RWPE2 (cell line): ENCODE measurements around the gene CHAC1.

Experiments used
- ATAC-seq: fragments of 200-7000 bp; cut with Tn5 transposase; 3 replicates; pipeline ENCODE4 v1.9.1; 2021; ENCODE audit warnings: low read depth
- DNase-seq: peaks from one replicate; pipeline ENCODE4 v3.0.0-alpha.2; 2020; ENCODE audit warnings: low spot score
- H3K27ac ChIP-seq: fragments of 450-650 bp; 2 replicates; pipeline ENCODE4 v1.5.1; 2017; ENCODE audit warnings: mild to moderate bottlenecking; ENCODE audit not compliant: poor library complexity, severe bottlenecking
- H3K27me3 ChIP-seq: fragments of 250-450 bp; sonication (Bioruptor Pico); 2 replicates; pipeline ENCODE4 v1.5.1; 2021; ENCODE audit warnings: mild to moderate bottlenecking, moderate library complexity; ENCODE audit not compliant: insufficient read depth, poor library complexity, severe bottlenecking
- H3K36me3 ChIP-seq: fragments of 250-450 bp; sonication (Bioruptor Pico); 2 replicates; pipeline ENCODE4 v1.5.1; 2020; ENCODE audit warnings: low read depth, mild to moderate bottlenecking, moderate library complexity
- H3K4me1 ChIP-seq: fragments of 250-450 bp; sonication (Bioruptor Pico); 2 replicates; pipeline ENCODE4 v1.5.1; 2021; ENCODE audit warnings: mild to moderate bottlenecking, moderate library complexity; ENCODE audit not compliant: insufficient read depth, poor library complexity, severe bottlenecking
- H3K4me3 ChIP-seq: fragments of 250-450 bp; sonication (Bioruptor Pico); 2 replicates; pipeline ENCODE4 v1.5.1; 2021; ENCODE audit warnings: mild to moderate bottlenecking, moderate library complexity; ENCODE audit not compliant: severe bottlenecking
- H3K9me3 ChIP-seq: fragments of 250-450 bp; sonication (Bioruptor Pico); 2 replicates; pipeline ENCODE4 v1.5.1; 2021; ENCODE audit warnings: mild to moderate bottlenecking, moderate library complexity; ENCODE audit not compliant: severe bottlenecking
- CTCF ChIP-seq: fragments of 450-650 bp; IDR thresholded peaks from one replicate; pipeline ENCODE4 v1.5.1; 2017; ENCODE audit warnings: mild to moderate bottlenecking, moderate library complexity; ENCODE audit not compliant: poor library complexity, severe bottlenecking

Gene CHAC1, protein sequence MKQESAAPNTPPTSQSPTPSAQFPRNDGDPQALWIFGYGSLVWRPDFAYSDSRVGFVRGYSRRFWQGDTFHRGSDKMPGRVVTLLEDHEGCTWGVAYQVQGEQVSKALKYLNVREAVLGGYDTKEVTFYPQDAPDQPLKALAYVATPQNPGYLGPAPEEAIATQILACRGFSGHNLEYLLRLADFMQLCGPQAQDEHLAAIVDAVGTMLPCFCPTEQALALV

GRCh38 chr15:40952901-40953712 is at the start of gene CHAC1:
Gene CHAC1 (plus strand): TSS chr15:40953471. CDS start chr15:40953584, 113 bp downstream.
- peak within 1 kb of the TSS; percentile 75 for H3K4me3 ChIP-seq
- peak within 1 kb of the TSS; percentile 28 for H3K27ac ChIP-seq
- DNase-seq (peak; percentile 100), ATAC-seq (peak; percentile 86)
- H3K4me1 ChIP-seq = peaks cover 10% of the 10 kb centered on the region
- no peaks in the 10 kb centered on the region for H3K27me3 ChIP-seq
- no peak for TF ChIP-seq CTCF
- H3K36me3 ChIP-seq = peaks cover 33% of the 10 kb centered on the region
- no peaks in the 10 kb centered on the region for H3K9me3 ChIP-seq

GRCh38 chr15:40904552-40905201 is 48.6 kb upstream of the CHAC1 start:
- ATAC-seq (no peak), DNase-seq (no peak)
- H3K4me3 ChIP-seq = no peak overlapping the region
- peaks cover 28% of the 10 kb centered on the region for H3K36me3 ChIP-seq
- H3K27me3 ChIP-seq = no peaks in the 10 kb centered on the region
- peaks cover 14% of the 10 kb centered on the region for H3K4me1 ChIP-seq
- H3K27ac ChIP-seq = peak overlapping the region; percentile 86
- H3K9me3 ChIP-seq = no peaks in the 10 kb centered on the region
- TF ChIP-seq CTCF = no peak

- TF ChIP-seq CTCF = peak; percentile 97
- H3K4me3 ChIP-seq = peak overlapping the region; percentile 5
- ATAC-seq = peak; percentile 80
Observed at GRCh38 chr15:40906091-40906990, 46.9 kb upstream of the CHAC1 start.

DNA sequence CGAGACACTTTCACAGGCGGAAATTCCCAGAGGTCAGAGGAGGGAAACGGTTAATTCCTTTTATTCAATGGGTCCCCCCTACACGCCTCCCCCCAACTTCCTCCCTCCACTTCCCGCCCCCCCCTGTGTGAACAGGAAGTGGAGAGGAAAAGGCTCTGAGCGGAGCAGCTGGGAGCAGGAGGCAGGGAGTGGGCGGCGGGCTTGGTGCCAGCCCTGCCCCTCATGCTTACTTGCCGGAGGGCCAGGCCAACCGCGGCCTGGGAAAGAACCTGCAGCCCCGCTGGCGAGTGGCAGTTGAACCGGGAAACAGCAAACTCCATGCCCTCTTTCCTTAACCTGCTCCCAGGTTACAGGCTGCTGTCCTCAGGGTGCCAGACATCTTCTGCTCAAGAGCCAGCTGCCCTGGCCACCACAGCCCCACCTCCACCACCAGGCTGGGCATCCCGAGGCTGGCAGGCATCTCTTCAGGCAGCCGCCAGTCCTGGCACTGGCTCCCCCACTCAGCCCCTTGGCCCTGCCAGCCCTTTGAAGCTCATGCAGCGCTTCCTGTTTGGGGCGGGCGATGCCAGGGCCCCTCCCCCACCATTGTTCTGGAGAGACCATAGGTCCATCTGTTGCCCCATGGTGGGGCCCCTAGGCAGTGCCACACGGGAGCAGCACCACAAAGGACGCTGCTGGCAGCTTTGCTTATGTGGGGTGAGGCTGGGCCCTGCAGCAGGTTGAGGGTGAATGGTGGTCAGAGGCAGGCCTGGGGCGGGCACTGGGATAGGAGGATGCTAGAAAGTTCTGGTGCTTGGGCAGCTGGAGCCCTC is 46.1 kb upstream of the CHAC1 start:
- Histone ChIP-seq H3K27ac (peak overlapping the region; percentile 86), H3K36me3 (peaks cover 16% of the 10 kb centered on the region), H3K9me3 (no peaks in the 10 kb centered on the region), H3K4me3 (no peak overlapping the region), H3K4me1 (peaks cover 14% of the 10 kb centered on the region), H3K27me3 (no peaks in the 10 kb centered on the region)
- DNase-seq (peak; percentile 76), ATAC-seq (no peak)
- no peak for TF ChIP-seq CTCF

More at GRCh38 chr15:40906091-40906990, 46.9 kb upstream of the CHAC1 start:
- peaks cover 17% of the 10 kb centered on the region for H3K36me3 ChIP-seq
- H3K27me3 ChIP-seq = no peaks in the 10 kb centered on the region
- no peaks in the 10 kb centered on the region for H3K9me3 ChIP-seq
- peaks cover 14% of the 10 kb centered on the region for H3K4me1 ChIP-seq
- peak overlapping the region; percentile 86 for H3K27ac ChIP-seq
- peak; percentile 97 for DNase-seq
